Subcutaneous abdominal adipose tissue (tissue), 5 donors: ENCODE results near the gene ARHGEF25.
"Not testable (repeated sequence)": the region's sequence is repeated elsewhere in the genome, so short reads cannot be mapped to it uniquely, and the experiment has no call there.

Experiments
- H3K27ac ChIP-seq: one replicate; pipeline ENCODE4 v1.7.0; 2013; ENCODE audit warnings: low read depth, mild to moderate bottlenecking, inconsistent platforms, low read length, moderate library complexity
- H3K27me3 ChIP-seq, 5 donors: one replicate each; pipeline ENCODE4 v1.7.0; 2013; ENCODE audit warnings: low read length in 5 of 5, inconsistent platforms in 1 of 5; ENCODE audit not compliant: control insufficient read depth in 5 of 5, insufficient read depth in 4 of 5
- H3K36me3 ChIP-seq, 5 donors: one replicate each; pipeline ENCODE4 v1.7.0; 2013; ENCODE audit warnings: low read length in 5 of 5; ENCODE audit not compliant: control insufficient read depth in 5 of 5, insufficient read depth in 5 of 5
- H3K4me1 ChIP-seq, 5 donors: one replicate each; pipeline ENCODE4 v1.7.0; 2013; ENCODE audit warnings: low read length in 5 of 5, mild to moderate bottlenecking in 3 of 5, moderate library complexity in 1 of 5; ENCODE audit not compliant: control insufficient read depth in 5 of 5, insufficient read depth in 5 of 5
- H3K4me3 ChIP-seq, 5 donors: one replicate each; pipeline ENCODE4 v1.7.0; 2013; ENCODE audit warnings: low read length in 5 of 5, low read depth in 1 of 5
- H3K9ac ChIP-seq, 5 donors: one replicate each; pipeline ENCODE4 v1.7.0; 2013; ENCODE audit warnings: low read length in 5 of 5, mild to moderate bottlenecking in 4 of 5, moderate library complexity in 3 of 5
- H3K9me3 ChIP-seq, 5 donors: one replicate each; pipeline ENCODE4 v1.7.0; 2013; ENCODE audit warnings: low read length in 5 of 5; ENCODE audit not compliant: control insufficient read depth in 5 of 5
- donor health status: healthy.
- donor health status: healthy.
- donor health status: healthy.
- donor health status: healthy.
- donor health status: healthy.

Gene ARHGEF25

DNA sequence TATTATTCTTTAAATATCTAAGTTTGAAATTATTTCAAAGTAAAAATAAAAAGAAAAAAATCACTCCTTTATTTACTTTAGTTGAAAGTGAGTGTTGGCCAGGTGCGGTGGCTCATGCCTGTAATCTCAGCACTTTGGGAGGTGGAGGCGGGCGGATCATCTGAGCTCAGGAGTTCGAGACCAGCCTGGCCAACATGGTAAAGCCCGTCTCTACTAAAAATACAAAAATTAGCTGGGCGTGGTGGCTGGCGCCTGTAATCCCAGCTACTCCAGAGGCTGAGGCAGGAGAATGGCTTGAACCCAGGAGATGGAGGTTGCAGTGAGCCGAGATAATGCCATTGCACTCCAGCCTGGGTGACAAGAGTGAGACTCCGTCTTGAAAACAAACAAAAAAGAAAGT lies 25.5 kb downstream of the ARHGEF25 start:
- Histone ChIP-seq H3K4me1 (peaks cover 0 to 17% (median 15%) of the 10 kb centered on the region in 5 donors), H3K27me3 (peaks cover 10 to 23% (median 18%) of the 10 kb centered on the region in 5 donors)
- H3K27ac ChIP-seq, H3K9me3 ChIP-seq, H3K9ac ChIP-seq, H3K36me3 ChIP-seq, H3K4me3 ChIP-seq: not testable (repeated sequence)

GRCh38 chr12:57637364-57637763 lies 26.1 kb downstream of the ARHGEF25 start:
- H3K27me3 ChIP-seq = peaks cover 4 to 19% (median 12%) of the 10 kb centered on the region in 5 donors

GRCh38 chr12:57638096-57638495 lies 26.9 kb downstream of the ARHGEF25 start:
- Histone ChIP-seq H3K4me1 (peaks cover 0 to 4% (median 2%) of the 10 kb centered on the region in 5 donors), H3K27me3 (peaks cover 3 to 19% (median 12%) of the 10 kb centered on the region in 5 donors), H3K4me3 (no peak overlapping the region), H3K9me3 (no peaks in the 10 kb centered on the region), H3K27ac (no peak overlapping the region), H3K9ac (no peak overlapping the region), H3K36me3 (no peaks in the 10 kb centered on the region)

More at GRCh38 chr12:57637364-57637763, 26.1 kb downstream of the ARHGEF25 start:
- peaks cover 0 to 10% (median 9%) of the 10 kb centered on the region in 5 donors for H3K4me1 ChIP-seq
- H3K9ac ChIP-seq = no peak overlapping the region
- no peak overlapping the region for H3K27ac ChIP-seq
- no peak overlapping the region for H3K4me3 ChIP-seq
- no peaks in the 10 kb centered on the region for H3K36me3 ChIP-seq
- no peaks in the 10 kb centered on the region for H3K9me3 ChIP-seq

GRCh38 chr12:57640175-57641042 lies 29.2 kb downstream of the ARHGEF25 start:
- Histone ChIP-seq H3K27me3 (peaks cover 0 to 9% (median 4%) of the 10 kb centered on the region in 5 donors), H3K4me3 (no peak overlapping the region), H3K36me3 (no peaks in the 10 kb centered on the region), H3K9me3 (no peaks in the 10 kb centered on the region), H3K9ac (no peak overlapping the region), H3K4me1 (peaks cover 0 to 3% (median 0%) of the 10 kb centered on the region in 5 donors), H3K27ac (no peak overlapping the region)

DNA sequence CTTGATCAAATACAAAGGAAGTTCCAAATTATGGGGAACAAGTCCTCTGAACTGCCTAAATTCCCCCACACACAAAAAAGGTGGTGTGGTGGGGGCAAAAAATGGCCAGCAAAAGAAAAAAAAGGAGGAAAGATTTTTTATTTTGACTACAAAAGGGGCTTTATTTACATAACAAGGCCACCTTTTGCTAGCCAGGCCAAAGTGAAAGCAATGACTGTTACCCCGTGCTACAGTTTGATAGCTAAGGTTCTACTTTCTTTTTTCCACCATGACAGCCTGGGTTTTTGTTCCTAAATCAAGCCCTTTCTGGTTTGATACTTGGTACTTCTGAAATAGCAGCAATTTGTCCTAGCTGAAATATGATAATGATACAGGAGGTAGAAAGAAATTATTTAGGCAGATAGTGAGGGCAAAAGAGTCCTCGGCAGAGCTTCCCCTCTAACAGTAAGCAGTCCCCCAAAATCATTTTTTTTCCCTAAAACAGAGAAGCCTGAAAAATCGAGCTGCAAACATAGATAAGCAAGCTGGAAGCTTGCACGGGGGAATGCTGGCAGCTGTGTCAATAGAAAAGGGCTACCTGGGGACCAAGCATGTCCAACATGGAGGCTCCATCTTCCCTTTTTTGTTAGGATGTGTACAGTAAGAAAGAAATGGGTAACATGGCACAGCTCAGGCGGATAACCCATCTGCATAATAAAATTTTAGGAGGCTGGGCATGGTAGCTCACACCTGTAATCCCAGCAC lies 30.6 kb downstream of the ARHGEF25 start:
- Histone ChIP-seq H3K9ac (no peak overlapping the region), H3K27me3 (peaks cover 0 to 9% (median 4%) of the 10 kb centered on the region in 5 donors), H3K4me3 (no peak overlapping the region), H3K9me3 (peaks cover 0 to 7% (median 6%) of the 10 kb centered on the region in 5 donors), H3K36me3 (no peaks in the 10 kb centered on the region), H3K4me1 (peaks cover 0 to 3% (median 0%) of the 10 kb centered on the region in 5 donors), H3K27ac (no peak overlapping the region)

- H3K9ac ChIP-seq, H3K4me3 ChIP-seq, H3K27ac ChIP-seq, H3K4me1 ChIP-seq, H3K36me3 ChIP-seq, H3K27me3 ChIP-seq, H3K9me3 ChIP-seq: not testable (repeated sequence)
These were observed 34.9 kb downstream of the ARHGEF25 start for GRCh38 chr12:57645990-57646658.

GRCh38 chr12:57646659-57647049 lies 35.4 kb downstream of the ARHGEF25 start:
- not testable (repeated sequence) for H3K36me3 ChIP-seq, H3K4me1 ChIP-seq, H3K9ac ChIP-seq, H3K4me3 ChIP-seq, H3K27me3 ChIP-seq, H3K9me3 ChIP-seq, H3K27ac ChIP-seq

DNA sequence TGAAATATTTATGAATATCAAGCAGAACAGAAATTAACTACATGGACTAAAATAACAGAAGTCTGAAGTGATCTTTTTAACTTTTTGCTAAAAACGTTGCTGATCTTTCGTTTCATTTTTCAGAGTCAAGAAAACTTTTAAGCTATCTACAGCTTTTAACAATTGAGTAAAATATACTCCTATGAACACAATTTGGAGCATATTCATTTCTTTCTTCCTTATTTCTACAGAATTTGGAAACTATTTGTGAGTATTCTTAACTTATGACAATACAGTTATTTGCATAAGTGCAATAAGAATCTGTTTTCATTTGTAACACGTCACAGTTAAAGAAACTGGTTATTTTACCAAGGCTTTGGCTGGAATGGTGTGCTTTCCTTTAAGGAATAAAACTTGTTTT lies 42.8 kb downstream of the ARHGEF25 start:
- Histone ChIP-seq H3K9ac (no peak overlapping the region), H3K4me3 (no peak overlapping the region), H3K27me3 (no peaks in the 10 kb centered on the region), H3K36me3 (no peaks in the 10 kb centered on the region), H3K27ac (no peak overlapping the region), H3K9me3 (no peaks in the 10 kb centered on the region), H3K4me1 (peaks cover 0 to 5% (median 2%) of the 10 kb centered on the region in 5 donors)

- H3K27ac ChIP-seq = no peak overlapping the region
- H3K4me1 ChIP-seq = peaks cover 0 to 5% (median 2%) of the 10 kb centered on the region in 5 donors
- H3K9ac ChIP-seq = no peak overlapping the region
- no peaks in the 10 kb centered on the region for H3K27me3 ChIP-seq
- H3K36me3 ChIP-seq = no peaks in the 10 kb centered on the region
- H3K4me3 ChIP-seq = no peak overlapping the region
- no peaks in the 10 kb centered on the region for H3K9me3 ChIP-seq
These were observed 44.5 kb downstream of the ARHGEF25 start for GRCh38 chr12:57655541-57656240.
